HG02759 (cell line): ENCODE measurements around the gene ARHGEF37.
"Not testable (repeated sequence)": the region's sequence is repeated elsewhere in the genome, so short reads cannot be mapped to it uniquely, and the experiment has no call there.

Source experiments
- ATAC-seq: cut with Tn5 transposase; IDR thresholded peaks from one replicate; pipeline ENCODE4 v1.9.1; 2021; ENCODE audit warnings: mild to moderate bottlenecking, moderate library complexity; ENCODE audit not compliant: unreplicated experiment

ARHGEF37 gene

GRCh38 chr5:149645725-149646124 lies 64.4 kb downstream of the ARHGEF37 start:
- ATAC-seq = no peak

DNA sequence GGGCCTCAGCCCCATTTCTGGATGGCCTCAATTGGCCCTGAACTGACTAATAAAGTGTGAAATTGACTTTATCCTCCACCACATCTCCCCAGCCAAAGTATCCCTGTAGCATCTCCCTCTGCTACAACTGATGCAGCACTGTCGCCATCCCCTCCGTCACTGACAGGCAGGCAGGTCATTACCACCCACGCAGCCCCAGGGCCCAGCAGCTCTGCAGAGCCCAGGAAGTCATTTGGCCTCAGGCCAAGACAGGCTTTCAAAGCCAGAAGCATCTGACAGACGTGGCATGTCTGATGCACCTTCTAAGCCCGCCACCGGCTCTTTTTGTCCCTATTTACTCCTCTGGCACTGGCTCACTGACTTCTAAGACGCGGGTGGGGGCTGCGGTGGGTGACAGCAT lies 65.3 kb downstream of the ARHGEF37 start:
- ATAC-seq = no peak

- no peak for ATAC-seq
Measured at GRCh38 chr5:149647334-149647733, 66.0 kb downstream of the ARHGEF37 start.

DNA sequence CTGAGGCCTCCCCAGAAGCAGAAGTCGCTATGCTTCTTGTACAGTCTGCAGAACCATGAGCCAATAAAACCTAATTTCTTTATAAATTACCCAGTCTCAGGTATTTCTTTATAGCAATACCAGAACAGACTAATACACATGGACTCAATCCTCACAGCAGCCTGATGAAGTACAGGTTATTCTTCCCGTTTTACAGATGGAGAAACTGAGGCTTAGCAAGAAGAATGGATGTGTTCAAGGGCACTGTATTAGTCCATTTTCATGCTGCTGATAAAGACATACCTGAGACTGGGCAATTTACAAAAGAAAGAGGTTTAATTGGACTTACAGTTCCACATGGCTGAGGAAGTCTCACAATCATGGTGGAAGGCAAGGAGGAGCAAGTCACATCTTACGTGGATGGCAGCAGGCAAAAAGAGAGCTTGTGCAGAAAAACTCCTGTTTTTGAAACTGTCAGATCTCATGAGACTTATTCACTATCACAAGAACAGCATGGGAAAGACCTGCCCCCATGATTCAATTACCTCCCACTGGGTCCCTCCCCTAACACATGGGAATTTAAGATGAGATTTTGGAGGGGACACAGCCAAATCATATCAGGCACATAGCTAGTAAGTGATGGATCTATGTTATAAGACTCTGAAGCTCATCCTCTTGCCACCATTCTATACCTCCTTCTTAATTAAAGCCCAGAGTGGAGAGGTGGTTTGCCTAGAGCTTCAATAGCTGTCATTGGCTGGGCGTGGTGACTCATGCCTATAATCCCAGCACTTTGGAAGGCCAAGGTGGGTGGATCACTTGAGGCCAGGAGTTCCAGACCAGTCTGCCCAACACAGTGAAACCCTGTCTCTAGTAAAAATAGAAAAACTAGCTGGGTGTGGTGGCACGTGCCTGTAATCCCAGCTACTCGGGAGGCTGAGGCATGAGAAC lies 67.4 kb downstream of the ARHGEF37 start:
- ATAC-seq = not testable (repeated sequence)

- not testable (repeated sequence) for ATAC-seq
Measured at GRCh38 chr5:149649730-149650129, 68.4 kb downstream of the ARHGEF37 start.

DNA sequence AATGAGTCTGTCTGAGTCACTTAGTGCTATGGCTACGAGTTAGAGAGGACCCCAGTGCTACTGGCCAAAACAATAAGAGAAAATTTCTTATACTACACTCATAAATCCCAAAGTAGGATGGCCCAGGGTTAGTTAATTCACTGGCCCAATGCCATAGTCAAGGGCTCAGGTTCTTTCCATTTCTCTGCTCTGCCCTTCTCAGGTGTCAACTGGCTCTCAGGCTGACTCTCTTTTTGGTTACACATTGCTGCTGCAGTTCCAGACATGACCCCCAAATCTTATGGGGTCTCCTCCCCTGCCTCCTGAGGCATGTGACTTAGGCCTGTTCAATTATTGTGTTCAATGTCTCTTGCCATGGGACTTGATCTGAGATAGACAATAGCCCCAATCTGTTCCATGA lies 70.4 kb downstream of the ARHGEF37 start:
- no peak for ATAC-seq

- ATAC-seq = no peak
Measured at GRCh38 chr5:149652697-149653096, 71.4 kb downstream of the ARHGEF37 start.

DNA sequence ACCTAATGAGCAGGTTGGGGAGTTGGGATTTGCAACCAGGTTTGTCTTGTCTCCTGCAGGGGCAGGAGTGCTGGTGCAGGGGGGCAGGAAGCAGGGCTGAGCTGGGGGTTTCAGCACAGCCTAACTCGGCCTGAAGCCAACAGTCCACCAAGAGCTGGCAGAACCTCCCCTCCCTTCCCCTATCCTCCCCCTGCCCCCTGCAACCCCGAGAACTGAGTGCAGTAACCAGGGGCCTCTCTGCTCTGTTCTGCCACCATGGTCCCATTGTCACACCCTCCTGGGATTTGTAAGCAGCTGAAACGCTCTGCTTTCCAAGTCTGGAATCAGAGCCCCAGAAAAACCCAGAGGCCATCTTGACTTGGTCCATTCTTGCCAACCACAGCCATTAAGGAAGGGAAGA lies 72.9 kb downstream of the ARHGEF37 start:
- ATAC-seq = no peak

DNA sequence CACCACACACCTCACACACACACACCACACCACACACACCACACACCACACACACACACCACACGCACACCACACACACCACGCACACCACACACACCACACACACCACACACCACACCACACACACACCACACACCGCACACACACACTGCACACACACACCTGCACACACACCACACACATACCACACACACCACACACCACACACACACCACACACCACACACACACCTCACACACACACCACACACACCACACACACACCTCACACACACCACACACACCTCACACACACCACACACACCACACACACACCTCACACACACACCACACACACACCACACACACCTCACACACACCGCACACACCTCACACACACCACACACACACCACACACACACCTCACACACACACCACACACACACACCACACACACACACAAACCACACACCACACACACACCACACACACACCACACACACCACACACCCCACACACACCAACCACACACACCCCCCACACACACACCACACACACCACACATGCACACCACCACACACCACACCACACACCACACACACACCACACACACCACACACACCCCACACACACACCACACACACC lies 73.7 kb downstream of the ARHGEF37 start:
- no peak for ATAC-seq

- ATAC-seq = no peak
Measured at GRCh38 chr5:149656576-149657182, 75.4 kb downstream of the ARHGEF37 start.

- ATAC-seq = no peak
Measured at GRCh38 chr5:149657324-149657723, 76.0 kb downstream of the ARHGEF37 start.

DNA sequence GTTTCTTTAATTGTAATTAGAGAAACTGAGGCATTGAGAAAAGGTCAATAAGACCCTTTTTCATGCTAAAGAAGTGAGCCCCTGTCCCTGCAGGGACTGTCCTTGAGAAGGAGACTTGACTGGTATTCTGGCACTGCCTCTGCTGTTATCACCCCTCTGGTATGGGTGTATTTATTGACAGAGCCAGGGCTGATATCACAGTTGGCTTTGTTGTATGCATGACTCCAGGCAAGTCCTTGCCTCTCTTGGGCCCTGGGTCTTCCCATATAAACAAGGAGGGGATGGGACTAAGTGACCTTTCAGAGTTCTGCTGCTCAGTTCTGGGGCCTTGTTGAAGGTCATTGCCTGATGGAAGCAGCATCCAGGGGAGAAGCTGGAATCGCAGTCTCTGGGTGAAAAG lies 77.0 kb downstream of the ARHGEF37 start:
- no peak for ATAC-seq

DNA sequence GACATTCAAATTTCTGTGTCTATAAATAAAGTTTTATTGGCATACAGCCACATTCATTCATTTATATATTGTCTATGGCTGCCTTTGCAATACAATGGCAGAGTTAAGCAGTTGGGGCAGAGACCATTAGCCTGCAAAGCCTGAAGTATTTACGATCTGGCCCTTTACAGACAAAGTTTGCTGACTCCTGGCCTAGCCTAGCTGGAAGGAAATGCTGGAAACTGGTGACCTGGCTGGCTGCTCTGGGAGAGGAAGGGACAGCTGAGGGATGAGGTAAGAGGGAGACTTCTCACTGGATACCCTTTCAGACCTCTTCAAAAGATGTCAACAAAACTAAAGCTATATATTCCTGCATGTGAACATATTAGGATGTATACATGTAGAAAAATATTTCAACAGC lies 82.8 kb downstream of the ARHGEF37 start:
- no peak for ATAC-seq

DNA sequence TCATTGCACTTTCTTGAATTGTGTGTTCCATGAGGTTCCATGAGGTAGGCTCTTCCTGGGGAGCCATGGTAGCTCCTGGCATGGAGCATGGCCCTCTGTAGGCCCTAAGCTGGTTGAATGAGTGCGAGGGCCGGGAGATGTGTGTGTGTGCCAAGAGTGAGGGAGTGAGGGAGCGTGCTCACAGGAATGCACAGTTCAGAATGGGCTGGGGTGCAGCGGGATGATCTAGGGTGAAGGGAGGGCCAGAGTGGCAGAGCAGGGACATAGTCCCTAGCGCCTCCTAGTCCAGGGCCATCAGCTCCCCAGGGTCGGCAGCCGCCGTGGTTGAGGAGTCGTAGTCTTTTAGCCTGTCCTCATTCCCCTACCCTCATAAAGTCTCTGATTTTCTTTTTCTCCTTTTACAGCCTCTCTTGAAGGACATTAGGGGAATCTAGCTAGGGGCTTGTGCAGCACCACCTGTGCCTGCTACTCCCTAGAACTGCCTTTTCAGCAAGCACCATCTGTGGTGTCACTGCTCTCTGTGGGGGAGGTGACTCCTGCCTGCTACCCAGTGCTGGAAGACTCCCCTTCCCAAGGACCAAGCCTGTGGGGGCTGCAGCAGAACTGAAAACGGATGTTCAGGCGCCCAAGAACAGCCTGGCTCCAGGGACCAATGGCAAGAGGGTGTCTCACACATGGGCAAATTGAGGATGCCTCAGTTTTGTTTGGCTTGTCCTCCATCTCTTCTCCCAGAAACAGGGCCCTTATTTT lies 83.5 kb downstream of the ARHGEF37 start:
- ATAC-seq = no peak

DNA sequence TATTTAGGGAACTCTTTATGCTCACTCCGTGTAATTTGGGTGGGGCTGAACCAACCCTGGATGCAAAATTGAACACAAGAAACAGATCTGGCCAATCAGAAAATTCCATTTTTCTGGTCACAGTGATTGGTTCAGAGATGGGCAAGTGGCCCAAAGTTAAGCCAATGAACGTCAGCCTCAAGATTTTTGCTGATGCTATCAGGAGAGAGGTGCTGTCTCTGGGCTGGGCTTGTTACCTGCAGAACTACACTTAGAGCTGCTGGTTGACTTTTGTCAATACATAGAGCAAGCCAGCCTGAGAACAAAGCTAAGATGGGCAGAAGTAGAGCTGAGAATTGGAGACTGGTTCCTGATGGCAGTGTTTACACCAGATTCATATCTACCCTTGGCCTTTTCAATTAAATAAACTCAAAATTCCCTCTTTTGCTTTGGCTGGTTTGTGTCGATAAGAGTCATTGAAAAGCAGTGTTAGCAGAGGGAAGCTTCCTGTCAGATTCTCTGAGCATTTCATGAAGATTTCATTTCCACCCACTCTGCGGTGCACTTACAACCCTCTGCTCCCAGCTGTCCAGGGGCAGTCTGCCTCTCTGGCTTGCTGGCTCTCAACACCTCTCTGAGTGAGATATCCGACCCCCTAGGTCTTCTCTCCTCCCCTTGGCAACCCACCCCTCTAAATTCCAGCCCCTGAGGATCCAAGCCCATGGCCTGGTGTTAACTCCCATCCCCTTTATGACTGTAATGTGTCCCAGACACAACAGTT lies 84.3 kb downstream of the ARHGEF37 start:
- no peak for ATAC-seq

- ATAC-seq = no peak
Measured at GRCh38 chr5:149666212-149666852, 85.0 kb downstream of the ARHGEF37 start.

DNA sequence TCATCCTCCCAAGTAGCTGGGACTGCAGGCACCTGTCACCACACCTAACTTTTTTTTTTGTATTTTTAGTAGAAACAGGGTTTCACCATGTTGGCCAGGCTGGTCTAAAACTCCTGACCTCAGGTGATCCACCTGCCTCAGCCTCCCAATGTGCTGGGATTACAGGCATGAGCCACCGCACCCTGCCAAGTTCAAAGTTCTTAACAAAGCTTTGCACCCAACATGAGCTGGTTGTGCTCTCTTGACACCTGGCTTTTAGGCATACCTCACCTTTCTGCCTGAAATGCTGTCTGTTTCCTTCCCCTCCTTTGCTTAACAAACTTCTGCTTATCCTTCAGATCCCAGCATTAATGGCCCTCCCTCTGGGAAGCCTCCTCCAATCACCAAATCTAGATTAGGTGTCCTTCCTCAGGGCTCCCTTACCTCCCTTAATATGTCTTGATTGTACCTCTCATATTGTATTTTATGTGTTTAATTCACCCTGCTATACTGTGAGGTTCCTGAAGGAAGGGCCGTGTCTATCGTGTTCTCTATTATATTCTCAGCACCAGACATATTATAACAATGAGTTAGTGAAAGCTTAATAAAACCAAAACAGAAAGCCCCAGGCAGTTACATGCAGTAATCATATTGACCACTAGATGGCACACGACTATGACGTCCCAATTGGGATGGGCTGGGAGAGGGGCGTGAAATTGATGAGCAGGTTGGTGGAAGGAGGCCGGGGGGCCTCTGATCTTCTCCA lies 86.0 kb downstream of the ARHGEF37 start:
- ATAC-seq = no peak

DNA sequence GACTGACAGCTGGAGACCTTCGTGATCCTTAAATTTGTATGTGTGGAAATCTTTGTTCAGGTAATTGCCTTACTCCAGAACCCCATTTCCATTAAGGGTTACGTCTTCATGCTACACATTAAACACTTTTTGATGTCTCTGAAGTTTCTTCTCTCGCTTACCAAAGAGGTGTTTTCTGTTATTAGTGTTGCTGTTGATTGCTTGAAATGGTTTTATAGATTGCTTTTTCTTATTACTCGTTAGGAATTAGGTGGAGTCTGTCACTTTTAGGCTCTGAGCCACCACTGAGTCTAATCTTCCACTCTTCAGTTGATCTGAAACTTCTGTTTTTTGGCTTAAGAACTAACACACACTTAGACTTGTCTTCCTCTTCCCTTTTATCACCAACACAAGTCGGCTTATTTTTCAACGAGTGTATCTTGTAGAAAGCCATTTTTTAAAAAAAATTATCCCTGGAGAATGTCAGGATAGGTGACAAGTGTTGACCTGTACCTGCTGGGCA lies 86.6 kb downstream of the ARHGEF37 start:
- ATAC-seq = no peak

DNA sequence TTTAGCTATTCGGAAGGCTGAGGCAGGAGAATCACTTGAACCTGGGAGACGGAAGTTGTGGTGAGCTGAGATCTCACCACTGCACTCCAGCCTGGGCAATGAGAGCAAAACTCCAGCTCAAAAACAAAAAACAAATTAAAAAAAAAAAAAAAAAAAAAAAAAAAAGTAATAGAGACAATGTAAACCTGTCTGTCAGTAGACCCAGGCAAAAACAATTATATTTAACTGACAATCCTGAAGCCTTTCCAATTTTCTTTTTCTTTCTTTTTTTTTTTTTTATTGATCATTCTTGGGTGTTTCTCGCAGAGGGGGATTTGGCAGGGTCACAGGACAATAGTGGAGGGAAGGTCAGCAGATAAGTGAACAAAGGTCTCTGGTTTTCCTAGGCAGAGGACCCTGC lies 88.0 kb downstream of the ARHGEF37 start:
- not testable (repeated sequence) for ATAC-seq
